Measurements from ENCODE around the gene ADCK1. TPM values are rescaled to one million over a fixed set of nuclear protein-coding genes. Genes with fewer than 3 reads are reported as not detected.

Gene ADCK1
- total and polyA plus RNA-seq, 9 of the 15 experiments (the other 6 are each of a cell fraction or from before 2014, with no cell fraction given) = 2.8 to 8.9 (median 4.3) TPM

DNA sequence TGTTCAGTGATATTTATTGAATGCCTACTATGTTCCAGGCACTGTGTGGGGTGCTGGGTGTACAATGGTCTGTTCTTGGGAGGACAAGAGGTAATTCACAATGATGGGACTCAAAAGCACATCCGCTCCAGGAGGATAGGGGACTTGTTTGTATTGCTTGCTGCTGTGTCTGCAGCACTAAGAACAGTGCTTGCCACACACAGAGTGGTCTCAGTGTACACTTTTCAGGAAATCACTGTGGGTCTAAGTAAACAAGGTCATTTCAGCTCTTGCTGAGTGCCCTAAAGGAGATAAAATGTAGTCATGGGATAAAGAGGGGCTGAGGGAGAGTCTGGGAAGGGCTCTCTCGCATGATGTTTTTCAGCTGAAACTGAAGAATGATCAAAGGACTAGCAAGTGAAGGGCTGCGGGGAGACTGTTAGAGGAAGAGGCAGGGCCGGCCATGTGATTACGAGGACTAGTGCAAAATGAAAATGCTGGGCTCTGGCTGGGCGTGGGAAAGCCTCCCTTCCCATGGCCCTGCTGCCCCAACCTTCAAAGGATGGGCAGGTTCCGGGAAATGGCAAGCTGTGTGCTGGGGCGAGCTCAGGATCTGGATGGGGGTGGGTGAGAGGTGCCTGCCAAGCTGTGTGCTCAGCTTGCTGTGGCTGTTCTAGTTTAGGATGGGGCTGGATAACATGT is 39.1 kb downstream of the ADCK1 start:
- CTCF ChIA-PET (ENCODE audit: low intra/inter-chr PET ratio) = no interaction called here
- FAIRE-seq = no peak
- H4K20me1 ChIP-seq (replicated peaks; ENCODE audit: control insufficient read depth, insufficient read depth, low read length) = no peaks in the 10 kb centered on the region
- no peak for DNase-seq (ENCODE audit: extremely low read depth in 1 of 4, low spot score in 3 of 4)
- H3K9me3 ChIP-seq (replicated peaks; ENCODE audit: control insufficient read depth, insufficient read depth, low read depth, low read length) = no peaks in the 10 kb centered on the region
- no peaks in the 10 kb centered on the region for H3K79me2 ChIP-seq (ENCODE audit: control insufficient read depth, insufficient read depth, low read length)
- H3K9ac ChIP-seq (ENCODE audit: insufficient read depth in 1 of 2, low read depth in 2 of 2, low read length in 2 of 2) = peak overlapping the region in 1 of 2 experiments; percentile 68; a peak in 2 of 4 replicates
- intact Hi-C loops (cut with micrococcal nuclease) (no loop called here), in situ Hi-C loops (cut with MboI) (no loop called here)
- H3K4me1 ChIP-seq (replicated peaks in 1 of 2; ENCODE audit: control insufficient read depth in 2 of 2, insufficient read depth in 2 of 2, low read length in 2 of 2) = peaks cover 0 to 5% of the 10 kb centered on the region in 2 experiments; a peak in 2 of 5 replicates
- H2AFZ ChIP-seq (ENCODE audit: low read depth, low read length) = no peak overlapping the region
- H3K27me3 ChIP-seq (ENCODE audit: control insufficient read depth in 2 of 2, insufficient read depth in 2 of 2, low read length in 2 of 2) = no peaks in the 10 kb centered on the region
- POLR2A ChIA-PET = no interaction called here
- H3K4me2 ChIP-seq (ENCODE audit: insufficient read depth, low read length) = no peak overlapping the region
- H3K27ac ChIP-seq (ENCODE audit: extremely low read depth, low read depth, low read length) = no peak overlapping the region
- ATAC-seq = no peak
- BruUV-seq (replicated peaks) = no TSS peak
- WGBS (ENCODE audit: insufficient coverage, low coverage, missing lambda C conversion rate) = 69% methylated on average over 7 of the region's 8 CpGs
- no peaks in the 10 kb centered on the region for H3K9me1 ChIP-seq (ENCODE audit: control insufficient read depth, insufficient read depth, low read length)
- no peak overlapping the region for H3K4me3 ChIP-seq
- H3K36me3 ChIP-seq (ENCODE audit: control insufficient read depth, insufficient read depth, low read length) = no peaks in the 10 kb centered on the region
- no peak for TF ChIP-seq FOXK1 (CRISPR knock-in tag; IDR thresholded peaks at IDR 0.05; ENCODE audit: borderline replicate concordance)
- TF ChIP-seq JUND (IDR thresholded peaks at IDR 0.05; ENCODE audit: borderline replicate concordance, low read depth, low read length) = no peak
- no peak for TF ChIP-seq JUND (tag; IDR thresholded peaks at IDR 0.05; ENCODE audit: borderline replicate concordance, low read depth, low read length)
- no peak for TF ChIP-seq GTF2A2 (tag; IDR thresholded peaks at IDR 0.05)
- no peak for TF ChIP-seq ARID1B (IDR thresholded peaks at IDR 0.05)
- TF ChIP-seq FOXA3 (CRISPR knock-in tag; conservative IDR thresholded peaks at IDR 0.05 in 1 of 2, IDR thresholded peaks at IDR 0.05 in 1 of 2) = no peak
- no peak for TF ChIP-seq ZNF609 (CRISPR knock-in tag; IDR thresholded peaks at IDR 0.05; ENCODE audit: borderline replicate concordance)
- no peak for TF ChIP-seq COPS2 (conservative IDR thresholded peaks at IDR 0.05)
- TF ChIP-seq, protein P1, sequence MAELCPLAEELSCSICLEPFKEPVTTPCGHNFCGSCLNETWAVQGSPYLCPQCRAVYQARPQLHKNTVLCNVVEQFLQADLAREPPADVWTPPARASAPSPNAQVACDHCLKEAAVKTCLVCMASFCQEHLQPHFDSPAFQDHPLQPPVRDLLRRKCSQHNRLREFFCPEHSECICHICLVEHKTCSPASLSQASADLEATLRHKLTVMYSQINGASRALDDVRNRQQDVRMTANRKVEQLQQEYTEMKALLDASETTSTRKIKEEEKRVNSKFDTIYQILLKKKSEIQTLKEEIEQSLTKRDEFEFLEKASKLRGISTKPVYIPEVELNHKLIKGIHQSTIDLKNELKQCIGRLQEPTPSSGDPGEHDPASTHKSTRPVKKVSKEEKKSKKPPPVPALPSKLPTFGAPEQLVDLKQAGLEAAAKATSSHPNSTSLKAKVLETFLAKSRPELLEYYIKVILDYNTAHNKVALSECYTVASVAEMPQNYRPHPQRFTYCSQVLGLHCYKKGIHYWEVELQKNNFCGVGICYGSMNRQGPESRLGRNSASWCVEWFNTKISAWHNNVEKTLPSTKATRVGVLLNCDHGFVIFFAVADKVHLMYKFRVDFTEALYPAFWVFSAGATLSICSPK (IDR thresholded peaks at IDR 0.05; ENCODE audit: borderline replicate concordance) = no peak
- no peak for TF ChIP-seq LARP7 (IDR thresholded peaks at IDR 0.05)
- TF ChIP-seq ZBTB8A (IDR thresholded peaks at IDR 0.05; ENCODE audit: partially characterized antibody) = no peak
- TF ChIP-seq ZNF12 (CRISPR knock-in tag; IDR thresholded peaks at IDR 0.05) = no peak
- TF ChIP-seq KLF6 (CRISPR knock-in tag; IDR thresholded peaks at IDR 0.05; ENCODE audit: borderline replicate concordance) = no peak
- TF ChIP-seq, protein P2, sequence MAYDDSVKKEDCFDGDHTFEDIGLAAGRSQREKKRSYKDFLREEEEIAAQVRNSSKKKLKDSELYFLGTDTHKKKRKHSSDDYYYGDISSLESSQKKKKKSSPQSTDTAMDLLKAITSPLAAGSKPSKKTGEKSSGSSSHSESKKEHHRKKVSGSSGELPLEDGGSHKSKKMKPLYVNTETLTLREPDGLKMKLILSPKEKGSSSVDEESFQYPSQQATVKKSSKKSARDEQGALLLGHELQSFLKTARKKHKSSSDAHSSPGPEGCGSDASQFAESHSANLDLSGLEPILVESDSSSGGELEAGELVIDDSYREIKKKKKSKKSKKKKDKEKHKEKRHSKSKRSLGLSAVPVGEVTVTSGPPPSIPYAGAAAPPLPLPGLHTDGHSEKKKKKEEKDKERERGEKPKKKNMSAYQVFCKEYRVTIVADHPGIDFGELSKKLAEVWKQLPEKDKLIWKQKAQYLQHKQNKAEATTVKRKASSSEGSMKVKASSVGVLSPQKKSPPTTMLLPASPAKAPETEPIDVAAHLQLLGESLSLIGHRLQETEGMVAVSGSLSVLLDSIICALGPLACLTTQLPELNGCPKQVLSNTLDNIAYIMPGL (CRISPR knock-in tag; IDR thresholded peaks at IDR 0.05) = no peak

Data from K562 (cell line).